Measurements from ENCODE around the gene FANCD2OS.

Gene FANCD2OS

GRCh38 chr3:10090179-10090578 is 17.9 kb downstream of the FANCD2OS start:
- no peaks in the 10 kb centered on the region for H3K79me1 ChIP-seq (replicated peaks; ENCODE audit: low read length, poor library complexity, severe bottlenecking)

GRCh38 chr3:10088256-10088655 is 19.8 kb downstream of the FANCD2OS start:
- Histone ChIP-seq H3K4ac (ENCODE audit: low read depth in 1 of 2, low read length in 2 of 2) (no peak overlapping the region), H3K79me1 (replicated peaks; ENCODE audit: low read length, poor library complexity, severe bottlenecking) (no peaks in the 10 kb centered on the region)
- WGBS: 95% methylated on average over 3 of the region's 4 CpGs

More at GRCh38 chr3:10090179-10090578, 17.9 kb downstream of the FANCD2OS start:
- DNase-seq: no peak
- no peak overlapping the region for H4K91ac ChIP-seq (ENCODE audit: low read length)
- WGBS: 94% methylated on average over 5 of the region's 6 CpGs
- no peaks in the 10 kb centered on the region for H3K4me1 ChIP-seq (ENCODE audit: control insufficient read depth, insufficient read depth, low read depth, low read length)
- no peak overlapping the region for H3K4me3 ChIP-seq (ENCODE audit: insufficient read depth in 1 of 2, low read depth in 1 of 2, low read length in 2 of 2)
- no peak overlapping the region for H3K4ac ChIP-seq (ENCODE audit: low read depth in 1 of 2, low read length in 2 of 2)
- H3K9ac ChIP-seq (ENCODE audit: low read length): no peak overlapping the region
- H3K4me2 ChIP-seq (ENCODE audit: low read length, poor library complexity, severe bottlenecking): no peak overlapping the region
- peaks cover 0 to 12% of the 10 kb centered on the region in 2 experiments for H3K36me3 ChIP-seq (ENCODE audit: control insufficient read depth in 1 of 2, insufficient read depth in 2 of 2, low read depth in 1 of 2, low read length in 2 of 2)
- H3K9me3 ChIP-seq (ENCODE audit: control insufficient read depth, low read length): no peaks in the 10 kb centered on the region
- H2AFZ ChIP-seq (ENCODE audit: low read depth, low read length): no peak overlapping the region
- no peak overlapping the region for H3K23ac ChIP-seq (ENCODE audit: low read length in 2 of 2)
- no peak overlapping the region for H2BK120ac ChIP-seq (ENCODE audit: low read depth, low read length)
- H2BK12ac ChIP-seq (ENCODE audit: low read length in 2 of 2): no peak overlapping the region
- H3K14ac ChIP-seq (ENCODE audit: low read length in 2 of 2): no peak overlapping the region
- H4K8ac ChIP-seq (ENCODE audit: low read length): no peak overlapping the region
- H2BK15ac ChIP-seq (ENCODE audit: low read depth, poor library complexity, severe bottlenecking): no peak overlapping the region
- no peak overlapping the region for H2BK5ac ChIP-seq (ENCODE audit: low read depth, low read length, poor library complexity, severe bottlenecking)
- H2AK5ac ChIP-seq (ENCODE audit: low read length, severe bottlenecking): no peak overlapping the region
- H3K18ac ChIP-seq (ENCODE audit: low read depth in 1 of 2, low read length in 2 of 2): no peak overlapping the region
- no peak overlapping the region for H3K27ac ChIP-seq (ENCODE audit: low read length, poor library complexity, severe bottlenecking)
- no peaks in the 10 kb centered on the region for H3K27me3 ChIP-seq (ENCODE audit: control insufficient read depth in 1 of 2, insufficient read depth in 1 of 2, low read length in 2 of 2)

GRCh38 chr3:10085738-10086137 is 22.3 kb downstream of the FANCD2OS start:
- 100% methylated on average over 1 of the region's 1 CpG for WGBS
- H4K91ac ChIP-seq (ENCODE audit: low read length): no peak overlapping the region
- no peaks in the 10 kb centered on the region for H3K27me3 ChIP-seq (ENCODE audit: control insufficient read depth in 1 of 2, insufficient read depth in 1 of 2, low read length in 2 of 2)
- no peaks in the 10 kb centered on the region for H3K79me1 ChIP-seq (replicated peaks; ENCODE audit: low read length, poor library complexity, severe bottlenecking)
- no peak overlapping the region for H3K4ac ChIP-seq (ENCODE audit: low read depth in 1 of 2, low read length in 2 of 2)
- no peak overlapping the region for H2AFZ ChIP-seq (ENCODE audit: low read depth, low read length)
- H3K27ac ChIP-seq (ENCODE audit: low read length, poor library complexity, severe bottlenecking): no peak overlapping the region
- no peak overlapping the region for H2BK12ac ChIP-seq (ENCODE audit: low read length in 2 of 2)
- H3K4me3 ChIP-seq (ENCODE audit: insufficient read depth in 1 of 2, low read depth in 1 of 2, low read length in 2 of 2): no peak overlapping the region
- no peak overlapping the region for H3K9ac ChIP-seq (ENCODE audit: low read length)
- no peak overlapping the region for H3K4me2 ChIP-seq (ENCODE audit: low read length, poor library complexity, severe bottlenecking)
- H2BK120ac ChIP-seq (ENCODE audit: low read depth, low read length): no peak overlapping the region
- peaks cover 0 to 10% of the 10 kb centered on the region in 2 experiments for H3K36me3 ChIP-seq (ENCODE audit: control insufficient read depth in 1 of 2, insufficient read depth in 2 of 2, low read depth in 1 of 2, low read length in 2 of 2)
- no peak overlapping the region for H3K18ac ChIP-seq (ENCODE audit: low read depth in 1 of 2, low read length in 2 of 2)
- no peak overlapping the region for H3K14ac ChIP-seq (ENCODE audit: low read length in 2 of 2)
- H2BK5ac ChIP-seq (ENCODE audit: low read depth, low read length, poor library complexity, severe bottlenecking): no peak overlapping the region
- no peaks in the 10 kb centered on the region for H3K4me1 ChIP-seq (ENCODE audit: control insufficient read depth, insufficient read depth, low read depth, low read length)
- no peak overlapping the region for H2BK15ac ChIP-seq (ENCODE audit: low read depth, poor library complexity, severe bottlenecking)
- no peaks in the 10 kb centered on the region for H3K9me3 ChIP-seq (ENCODE audit: control insufficient read depth, low read length)
- no peak overlapping the region for H2AK5ac ChIP-seq (ENCODE audit: low read length, severe bottlenecking)
- DNase-seq: no peak
- no peak overlapping the region for H4K8ac ChIP-seq (ENCODE audit: low read length)
- H3K23ac ChIP-seq (ENCODE audit: low read length in 2 of 2): no peak overlapping the region

More at GRCh38 chr3:10088256-10088655, 19.8 kb downstream of the FANCD2OS start:
- Histone ChIP-seq H3K14ac (ENCODE audit: low read length in 2 of 2) (no peak overlapping the region), H3K4me2 (ENCODE audit: low read length, poor library complexity, severe bottlenecking) (no peak overlapping the region), H3K9ac (ENCODE audit: low read length) (no peak overlapping the region), H2BK5ac (ENCODE audit: low read depth, low read length, poor library complexity, severe bottlenecking) (no peak overlapping the region), H2AK5ac (ENCODE audit: low read length, severe bottlenecking) (no peak overlapping the region), H3K4me1 (ENCODE audit: control insufficient read depth, insufficient read depth, low read depth, low read length) (no peaks in the 10 kb centered on the region), H4K8ac (ENCODE audit: low read length) (no peak overlapping the region), H2AFZ (ENCODE audit: low read depth, low read length) (no peak overlapping the region), H2BK120ac (ENCODE audit: low read depth, low read length) (no peak overlapping the region), H2BK12ac (ENCODE audit: low read length in 2 of 2) (no peak overlapping the region), H3K23ac (ENCODE audit: low read length in 2 of 2) (no peak overlapping the region), H4K91ac (ENCODE audit: low read length) (no peak overlapping the region), H3K27ac (ENCODE audit: low read length, poor library complexity, severe bottlenecking) (no peak overlapping the region), H3K18ac (ENCODE audit: low read depth in 1 of 2, low read length in 2 of 2) (no peak overlapping the region), H3K36me3 (ENCODE audit: control insufficient read depth in 1 of 2, insufficient read depth in 2 of 2, low read depth in 1 of 2, low read length in 2 of 2) (peaks cover 0 to 12% of the 10 kb centered on the region in 2 experiments), H2BK15ac (ENCODE audit: low read depth, poor library complexity, severe bottlenecking) (no peak overlapping the region), H3K4me3 (ENCODE audit: insufficient read depth in 1 of 2, low read depth in 1 of 2, low read length in 2 of 2) (no peak overlapping the region), H3K9me3 (ENCODE audit: control insufficient read depth, low read length) (no peaks in the 10 kb centered on the region), H3K27me3 (ENCODE audit: control insufficient read depth in 1 of 2, insufficient read depth in 1 of 2, low read length in 2 of 2) (no peaks in the 10 kb centered on the region)
- no peak for DNase-seq

GRCh38 chr3:10081871-10082270 is 26.2 kb downstream of the FANCD2OS start:
- H3K23ac ChIP-seq (ENCODE audit: low read length in 2 of 2): no peak overlapping the region
- H3K18ac ChIP-seq (ENCODE audit: low read depth in 1 of 2, low read length in 2 of 2): no peak overlapping the region
- H3K4me3 ChIP-seq (ENCODE audit: insufficient read depth in 1 of 2, low read depth in 1 of 2, low read length in 2 of 2): no peak overlapping the region
- no peak overlapping the region for H2BK5ac ChIP-seq (ENCODE audit: low read depth, low read length, poor library complexity, severe bottlenecking)
- no peak overlapping the region for H2BK12ac ChIP-seq (ENCODE audit: low read length in 2 of 2)
- no peak overlapping the region for H2BK15ac ChIP-seq (ENCODE audit: low read depth, poor library complexity, severe bottlenecking)
- no peak overlapping the region for H4K91ac ChIP-seq (ENCODE audit: low read length)
- no peak overlapping the region for H2BK120ac ChIP-seq (ENCODE audit: low read depth, low read length)
- H3K4me2 ChIP-seq (ENCODE audit: low read length, poor library complexity, severe bottlenecking): no peak overlapping the region
- H3K36me3 ChIP-seq (ENCODE audit: control insufficient read depth in 1 of 2, insufficient read depth in 2 of 2, low read depth in 1 of 2, low read length in 2 of 2): peaks cover 4 to 6% of the 10 kb centered on the region in 2 experiments
- no peak overlapping the region for H3K9ac ChIP-seq (ENCODE audit: low read length)
- no peak overlapping the region for H3K27ac ChIP-seq (ENCODE audit: low read length, poor library complexity, severe bottlenecking)
- no peak overlapping the region for H2AK5ac ChIP-seq (ENCODE audit: low read length, severe bottlenecking)
- no peak overlapping the region for H2AFZ ChIP-seq (ENCODE audit: low read depth, low read length)
- H3K4ac ChIP-seq (ENCODE audit: low read depth in 1 of 2, low read length in 2 of 2): peak overlapping the region in 1 of 2 experiments; percentile 6
- H3K4me1 ChIP-seq (ENCODE audit: control insufficient read depth, insufficient read depth, low read depth, low read length): no peaks in the 10 kb centered on the region
- no peak overlapping the region for H3K14ac ChIP-seq (ENCODE audit: low read length in 2 of 2)
- H3K27me3 ChIP-seq (ENCODE audit: control insufficient read depth in 1 of 2, insufficient read depth in 1 of 2, low read length in 2 of 2): no peaks in the 10 kb centered on the region
- H3K79me1 ChIP-seq (replicated peaks; ENCODE audit: low read length, poor library complexity, severe bottlenecking): no peaks in the 10 kb centered on the region
- WGBS: 97% methylated on average over 4 of the region's 4 CpGs
- no peak overlapping the region for H4K8ac ChIP-seq (ENCODE audit: low read length)
- H3K9me3 ChIP-seq (ENCODE audit: control insufficient read depth, low read length): no peaks in the 10 kb centered on the region
- no peak for DNase-seq

Measured in mesenchymal stem cell (in vitro differentiated cells and primary cell).